ENCODE measurements around the gene SUSD3. TPM values are rescaled to one million over a fixed set of nuclear protein-coding genes. Genes with fewer than 3 reads are reported as not detected.
"Not testable (repeated sequence)": the region's sequence is repeated elsewhere in the genome, so short reads cannot be mapped to it uniquely, and the experiment has no call there.

The SUSD3 gene
- total RNA-seq, 4 donors from 2014 or later: 2.8 to 6.4 (median 5.1) TPM

- peak; percentile 66 to 73 for DNase-seq (ENCODE audit: low spot score in 2 of 2)
- H3K4me1 ChIP-seq: peaks cover 22% of the 10 kb centered on the region
- TF ChIP-seq EP300 (IDR thresholded peaks at IDR 0.05): no peak
- H3K9me3 ChIP-seq: no peaks in the 10 kb centered on the region
- H3K27me3 ChIP-seq: no peaks in the 10 kb centered on the region
- no peak overlapping the region for H3K4me3 ChIP-seq
- 73% methylated on average over 11 of the region's 17 CpGs for WGBS
- peaks cover 49% of the 10 kb centered on the region for H3K36me3 ChIP-seq
- no peak overlapping the region for H3K27ac ChIP-seq
Measured at GRCh38 chr9:93114169-93114983, 55.9 kb downstream of the SUSD3 start.

DNA sequence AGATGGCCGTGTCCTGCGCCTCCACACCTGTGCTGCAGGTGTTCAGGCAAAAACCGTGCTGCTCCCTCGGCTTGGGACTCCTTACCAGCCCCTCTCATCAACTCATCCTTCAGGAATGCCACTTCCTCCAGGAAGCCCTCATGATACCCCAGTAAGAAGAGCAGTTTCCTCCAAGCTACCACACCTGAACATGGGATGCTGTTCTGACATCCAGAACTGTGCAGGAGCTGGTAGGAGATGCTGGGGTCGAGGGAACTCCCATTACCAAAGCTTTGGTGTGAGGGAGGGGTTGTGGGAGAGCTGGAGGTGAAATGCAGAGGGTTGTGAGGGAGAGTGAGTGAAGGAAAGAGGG lies 56.5 kb downstream of the SUSD3 start:
- Histone ChIP-seq H3K27me3 (no peaks in the 10 kb centered on the region), H3K9me3 (no peaks in the 10 kb centered on the region), H3K4me3 (no peak overlapping the region), H3K4me1 (peaks cover 22% of the 10 kb centered on the region), H3K27ac (no peak overlapping the region), H3K36me3 (peaks cover 46% of the 10 kb centered on the region)
- DNase-seq (ENCODE audit: low spot score in 2 of 2): no peak
- TF ChIP-seq, protein P1, sequence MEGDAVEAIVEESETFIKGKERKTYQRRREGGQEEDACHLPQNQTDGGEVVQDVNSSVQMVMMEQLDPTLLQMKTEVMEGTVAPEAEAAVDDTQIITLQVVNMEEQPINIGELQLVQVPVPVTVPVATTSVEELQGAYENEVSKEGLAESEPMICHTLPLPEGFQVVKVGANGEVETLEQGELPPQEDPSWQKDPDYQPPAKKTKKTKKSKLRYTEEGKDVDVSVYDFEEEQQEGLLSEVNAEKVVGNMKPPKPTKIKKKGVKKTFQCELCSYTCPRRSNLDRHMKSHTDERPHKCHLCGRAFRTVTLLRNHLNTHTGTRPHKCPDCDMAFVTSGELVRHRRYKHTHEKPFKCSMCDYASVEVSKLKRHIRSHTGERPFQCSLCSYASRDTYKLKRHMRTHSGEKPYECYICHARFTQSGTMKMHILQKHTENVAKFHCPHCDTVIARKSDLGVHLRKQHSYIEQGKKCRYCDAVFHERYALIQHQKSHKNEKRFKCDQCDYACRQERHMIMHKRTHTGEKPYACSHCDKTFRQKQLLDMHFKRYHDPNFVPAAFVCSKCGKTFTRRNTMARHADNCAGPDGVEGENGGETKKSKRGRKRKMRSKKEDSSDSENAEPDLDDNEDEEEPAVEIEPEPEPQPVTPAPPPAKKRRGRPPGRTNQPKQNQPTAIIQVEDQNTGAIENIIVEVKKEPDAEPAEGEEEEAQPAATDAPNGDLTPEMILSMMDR (IDR thresholded peaks at IDR 0.05): no peak
- no peak for TF ChIP-seq EP300 (IDR thresholded peaks at IDR 0.05)
- no peak for TF ChIP-seq POLR2AphosphoS5 (IDR thresholded peaks at IDR 0.05)
- no peak for TF ChIP-seq POLR2A (IDR thresholded peaks at IDR 0.05)
- 85% methylated on average over 5 of the region's 5 CpGs for WGBS

GRCh38 chr9:93115486-93116071 lies 57.1 kb downstream of the SUSD3 start:
- no peak overlapping the region for H3K27ac ChIP-seq
- H3K36me3 ChIP-seq: peaks cover 40% of the 10 kb centered on the region
- H3K27me3 ChIP-seq: no peaks in the 10 kb centered on the region
- peaks cover 28% of the 10 kb centered on the region for H3K4me1 ChIP-seq
- no peaks in the 10 kb centered on the region for H3K9me3 ChIP-seq
- WGBS: 38% methylated on average over 2 of the region's 3 CpGs
- TF ChIP-seq EP300 (IDR thresholded peaks at IDR 0.05) (no peak), POLR2AphosphoS5 (IDR thresholded peaks at IDR 0.05) (no peak)
- TF ChIP-seq, protein P1 (IDR thresholded peaks at IDR 0.05): no peak
- H3K4me3 ChIP-seq: no peak overlapping the region
- peak in 1 of 2 donors; percentile 20 for DNase-seq (ENCODE audit: low spot score in 2 of 2)

- TF ChIP-seq POLR2AphosphoS5 (IDR thresholded peaks at IDR 0.05) (peak in 1 of 3 donors; percentile 20), POLR2A (IDR thresholded peaks at IDR 0.05) (no peak)
- peak; percentile 83 to 87 for DNase-seq (ENCODE audit: low spot score in 2 of 2)
- 64% methylated on average over 9 of the region's 17 CpGs for WGBS
- H3K36me3 ChIP-seq: peaks cover 32% of the 10 kb centered on the region
- peaks cover 30% of the 10 kb centered on the region for H3K4me1 ChIP-seq
- H3K9me3 ChIP-seq: no peaks in the 10 kb centered on the region
- H3K4me3 ChIP-seq: no peak overlapping the region
- H3K27ac ChIP-seq: peak overlapping the region; percentile 45
- H3K27me3 ChIP-seq: no peaks in the 10 kb centered on the region
Measured at GRCh38 chr9:93116072-93116961, 57.8 kb downstream of the SUSD3 start.

GRCh38 chr9:93117521-93117920 lies 59.0 kb downstream of the SUSD3 start:
- WGBS: 89% methylated on average over 9 of the region's 9 CpGs
- peaks cover 30% of the 10 kb centered on the region for H3K4me1 ChIP-seq
- not testable (repeated sequence) for H3K4me3 ChIP-seq, H3K27me3 ChIP-seq, H3K27ac ChIP-seq, H3K9me3 ChIP-seq
- DNase-seq (ENCODE audit: low spot score in 2 of 2): peak in 1 of 2 donors; percentile 22
- H3K36me3 ChIP-seq: peaks cover 29% of the 10 kb centered on the region

DNA sequence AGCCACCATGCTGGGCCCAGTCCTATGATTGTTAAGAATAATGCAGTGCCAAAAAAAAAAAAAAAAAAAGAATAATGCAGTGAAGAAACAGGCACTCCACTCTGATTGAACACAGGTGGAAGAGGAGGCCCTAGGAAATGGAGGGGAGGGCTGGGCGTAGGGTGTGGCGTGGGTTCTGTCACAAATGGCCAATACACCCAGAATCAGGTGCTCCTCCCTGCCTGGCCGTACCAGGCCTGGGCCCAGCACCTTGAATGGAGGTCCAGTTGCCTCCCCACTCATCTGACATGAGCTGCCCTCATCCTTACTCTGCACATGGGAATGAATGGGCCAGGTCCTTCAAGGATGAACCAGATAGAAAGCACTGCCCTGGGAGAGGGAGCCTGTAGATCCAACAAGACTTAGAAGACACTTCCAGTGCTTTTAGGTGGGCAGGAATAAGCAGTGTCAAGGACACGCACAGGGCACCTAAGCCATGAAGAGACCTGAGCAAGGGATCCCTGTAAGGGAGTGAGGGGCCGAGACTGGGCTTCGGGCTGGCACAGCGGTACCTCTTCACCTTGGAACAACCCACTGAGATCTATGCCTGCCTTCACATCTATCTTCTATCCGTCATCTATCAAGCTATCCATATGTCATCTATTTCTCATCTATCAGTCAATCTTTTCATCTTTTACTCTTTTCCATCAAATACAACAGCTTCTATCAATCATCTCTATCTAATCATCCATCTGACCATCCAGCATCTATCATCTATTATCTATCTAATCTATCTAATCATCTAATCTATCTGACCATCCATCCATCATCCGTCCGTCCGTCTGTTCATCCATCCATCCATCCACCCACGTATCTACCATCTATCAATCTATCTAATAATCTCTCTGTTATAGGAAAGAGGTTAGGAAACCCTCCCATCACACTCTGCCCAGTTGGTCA lies 59.7 kb downstream of the SUSD3 start:
- no peaks in the 10 kb centered on the region for H3K9me3 ChIP-seq
- H3K27ac ChIP-seq: no peak overlapping the region
- no peaks in the 10 kb centered on the region for H3K27me3 ChIP-seq
- TF ChIP-seq, protein P1 (IDR thresholded peaks at IDR 0.05): no peak
- TF ChIP-seq EP300 (IDR thresholded peaks at IDR 0.05): no peak
- TF ChIP-seq POLR2AphosphoS5 (IDR thresholded peaks at IDR 0.05): no peak
- no peak for TF ChIP-seq POLR2A (IDR thresholded peaks at IDR 0.05)
- peaks cover 28% of the 10 kb centered on the region for H3K36me3 ChIP-seq
- H3K4me1 ChIP-seq: peaks cover 30% of the 10 kb centered on the region
- DNase-seq (ENCODE audit: low spot score in 2 of 2): peak in 1 of 2 donors; percentile 41
- WGBS: 90% methylated on average over 12 of the region's 12 CpGs
- no peak overlapping the region for H3K4me3 ChIP-seq
